ENCODE results near the gene BMP15. TPM values are rescaled to one million over a fixed set of nuclear protein-coding genes. Genes with fewer than 3 reads are reported as not detected.

BMP15 gene
- total and polyA plus RNA-seq, 9 donors, result 0.06 TPM; not detected in 8

DNA sequence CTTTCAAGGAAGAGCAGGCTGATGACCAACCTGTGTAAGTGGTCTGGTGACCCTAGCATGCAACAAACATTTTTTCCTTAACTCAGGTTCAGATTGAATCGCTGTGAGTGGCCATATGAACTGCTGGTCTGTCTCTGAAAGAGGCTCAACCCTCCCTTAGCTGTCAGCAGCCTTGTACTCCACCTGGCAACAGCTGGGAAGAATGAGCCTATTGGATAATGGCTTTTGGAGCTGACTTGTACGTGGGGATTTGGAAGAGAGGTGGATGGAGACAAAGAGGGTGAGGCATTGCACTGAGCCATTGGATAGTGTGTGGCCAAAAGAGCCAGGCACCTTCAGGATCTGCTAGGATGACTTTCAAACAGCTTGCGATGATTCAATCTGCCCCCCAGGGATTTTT lies 35.7 kb upstream of the BMP15 start:
- DNase-seq, result no peak
- TF ChIP-seq POLR2A (IDR thresholded peaks at IDR 0.05), result no peak
- TF ChIP-seq, protein P1, sequence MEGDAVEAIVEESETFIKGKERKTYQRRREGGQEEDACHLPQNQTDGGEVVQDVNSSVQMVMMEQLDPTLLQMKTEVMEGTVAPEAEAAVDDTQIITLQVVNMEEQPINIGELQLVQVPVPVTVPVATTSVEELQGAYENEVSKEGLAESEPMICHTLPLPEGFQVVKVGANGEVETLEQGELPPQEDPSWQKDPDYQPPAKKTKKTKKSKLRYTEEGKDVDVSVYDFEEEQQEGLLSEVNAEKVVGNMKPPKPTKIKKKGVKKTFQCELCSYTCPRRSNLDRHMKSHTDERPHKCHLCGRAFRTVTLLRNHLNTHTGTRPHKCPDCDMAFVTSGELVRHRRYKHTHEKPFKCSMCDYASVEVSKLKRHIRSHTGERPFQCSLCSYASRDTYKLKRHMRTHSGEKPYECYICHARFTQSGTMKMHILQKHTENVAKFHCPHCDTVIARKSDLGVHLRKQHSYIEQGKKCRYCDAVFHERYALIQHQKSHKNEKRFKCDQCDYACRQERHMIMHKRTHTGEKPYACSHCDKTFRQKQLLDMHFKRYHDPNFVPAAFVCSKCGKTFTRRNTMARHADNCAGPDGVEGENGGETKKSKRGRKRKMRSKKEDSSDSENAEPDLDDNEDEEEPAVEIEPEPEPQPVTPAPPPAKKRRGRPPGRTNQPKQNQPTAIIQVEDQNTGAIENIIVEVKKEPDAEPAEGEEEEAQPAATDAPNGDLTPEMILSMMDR (IDR thresholded peaks at IDR 0.05), result no peak
- TF ChIP-seq EP300 (IDR thresholded peaks at IDR 0.05), result no peak
- Histone ChIP-seq H3K27ac (no peak overlapping the region), H3K36me3 (no peaks in the 10 kb centered on the region), H3K4me1 (ENCODE audit: insufficient read depth) (no peaks in the 10 kb centered on the region), H3K4me3 (no peak overlapping the region), H3K9me3 (no peaks in the 10 kb centered on the region), H3K27me3 (no peaks in the 10 kb centered on the region)
- intact Hi-C loops (cut with DNase I), result no loop called here
- WGBS, 3 donors, result 36 to 47% (median 44%) methylated on average over 3 of the region's 3 CpGs

DNA sequence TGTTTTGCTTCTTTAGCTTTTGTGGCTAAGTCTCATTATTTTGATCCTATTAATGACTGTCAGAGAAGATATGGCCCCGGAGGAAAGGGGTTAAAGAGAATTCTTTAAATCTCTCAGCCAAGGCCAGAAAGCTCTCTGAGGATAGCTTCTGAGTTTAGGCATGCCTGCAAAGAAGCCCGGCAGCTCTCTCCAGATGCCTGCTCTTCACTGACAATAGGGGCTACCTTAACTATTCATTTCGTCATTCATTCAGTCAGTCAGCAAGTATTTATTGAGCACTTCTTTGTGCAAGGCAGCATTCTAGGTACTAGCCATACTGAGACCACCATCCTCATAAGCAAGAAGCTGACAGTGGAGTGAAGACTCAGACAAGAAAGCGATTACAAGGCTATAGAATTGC lies 34.0 kb upstream of the BMP15 start:
- Histone ChIP-seq H3K36me3 (no peaks in the 10 kb centered on the region), H3K4me3 (no peak overlapping the region), H3K4me1 (ENCODE audit: insufficient read depth) (no peaks in the 10 kb centered on the region), H3K9me3 (no peaks in the 10 kb centered on the region), H3K27ac (no peak overlapping the region), H3K27me3 (no peaks in the 10 kb centered on the region)
- WGBS, 3 donors, result 36 to 42% (median 40%) methylated on average over 4 of the region's 4 CpGs
- no peak for DNase-seq
- TF ChIP-seq, protein P1 (IDR thresholded peaks at IDR 0.05), result no peak
- TF ChIP-seq EP300 (IDR thresholded peaks at IDR 0.05), result no peak
- intact Hi-C loops (cut with DNase I), result no loop called here

DNA sequence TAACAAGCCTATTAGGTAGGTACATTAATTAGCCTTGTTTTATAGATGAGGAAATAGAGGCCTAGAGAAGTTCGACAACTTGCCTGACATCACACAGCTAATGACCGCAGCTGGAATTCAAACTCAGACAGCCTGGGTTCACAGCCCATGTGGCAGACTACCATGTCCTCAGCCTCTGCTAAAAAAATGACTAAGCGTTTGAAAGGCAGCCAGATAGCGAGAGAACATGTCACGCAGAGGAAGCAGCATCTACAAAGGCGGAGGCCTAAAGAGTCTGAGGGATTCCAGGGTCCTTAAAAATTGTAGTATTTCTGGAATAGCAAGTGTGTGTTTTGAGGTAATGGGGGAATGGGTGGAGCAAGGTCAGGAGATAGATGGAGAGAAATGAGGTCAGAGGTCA lies 33.2 kb upstream of the BMP15 start:
- Histone ChIP-seq H3K27ac (no peak overlapping the region), H3K4me1 (ENCODE audit: insufficient read depth) (no peaks in the 10 kb centered on the region), H3K9me3 (no peaks in the 10 kb centered on the region), H3K27me3 (no peaks in the 10 kb centered on the region), H3K36me3 (no peaks in the 10 kb centered on the region), H3K4me3 (no peak overlapping the region)
- intact Hi-C loops (cut with DNase I), result no loop called here
- TF ChIP-seq POLR2A (IDR thresholded peaks at IDR 0.05) (no peak), EP300 (IDR thresholded peaks at IDR 0.05) (no peak)
- TF ChIP-seq, protein P1 (IDR thresholded peaks at IDR 0.05), result no peak
- WGBS, 3 donors, result 76 to 88% (median 81%) methylated on average over 6 of the region's 6 CpGs
- no peak for DNase-seq

DNA sequence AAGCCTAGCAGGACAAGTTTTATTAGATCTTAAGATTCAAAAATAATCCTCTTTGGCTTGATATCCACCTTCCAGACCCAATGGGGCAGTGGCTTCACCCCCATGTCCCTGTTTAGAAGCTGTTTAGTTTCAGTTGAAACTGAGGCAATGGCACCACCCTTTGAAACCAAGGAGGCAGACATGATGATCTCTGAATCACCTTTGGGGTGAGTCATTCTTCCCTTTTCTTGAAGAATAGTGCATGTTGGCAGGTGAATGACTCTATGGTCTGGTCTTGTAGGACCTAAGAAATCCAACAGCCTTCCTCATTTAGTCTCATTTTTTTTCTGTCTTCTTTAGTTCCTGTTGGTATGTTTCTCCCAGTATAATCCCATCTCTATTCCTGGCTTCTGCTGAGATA lies 29.5 kb upstream of the BMP15 start:
- no peak overlapping the region for H3K27ac ChIP-seq
- no peak for DNase-seq
- TF ChIP-seq, protein P1 (IDR thresholded peaks at IDR 0.05), result no peak
- TF ChIP-seq EP300 (IDR thresholded peaks at IDR 0.05) (no peak), POLR2A (IDR thresholded peaks at IDR 0.05) (no peak)
- no peak overlapping the region for H3K4me3 ChIP-seq
- no peaks in the 10 kb centered on the region for H3K9me3 ChIP-seq
- H3K27me3 ChIP-seq, result no peaks in the 10 kb centered on the region
- no peaks in the 10 kb centered on the region for H3K36me3 ChIP-seq
- intact Hi-C loops (cut with DNase I), result no loop called here
- no peaks in the 10 kb centered on the region for H3K4me1 ChIP-seq (ENCODE audit: insufficient read depth)

DNA sequence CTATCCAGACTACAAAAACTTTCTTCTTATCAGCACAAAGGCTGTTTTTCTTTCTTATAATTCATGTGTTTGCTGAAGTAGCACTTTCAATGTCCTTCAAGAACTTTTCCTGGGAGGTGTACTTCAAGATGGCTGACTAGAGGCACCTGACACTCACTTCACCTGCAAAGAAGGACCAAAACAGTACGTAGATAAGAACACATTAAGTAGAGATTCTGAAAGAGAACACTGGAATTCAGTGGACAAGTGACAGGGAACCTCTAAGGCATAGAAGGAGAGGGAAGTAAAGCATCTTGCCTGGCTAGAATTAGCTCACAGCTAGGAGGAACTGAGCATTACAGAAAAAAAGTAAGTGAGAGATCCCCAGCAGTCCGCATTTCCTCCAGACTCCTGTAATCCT lies 21.7 kb upstream of the BMP15 start:
- Histone ChIP-seq H3K4me1 (ENCODE audit: insufficient read depth) (no peaks in the 10 kb centered on the region), H3K36me3 (no peaks in the 10 kb centered on the region), H3K9me3 (no peaks in the 10 kb centered on the region), H3K27ac (no peak overlapping the region), H3K4me3 (no peak overlapping the region), H3K27me3 (no peaks in the 10 kb centered on the region)
- 67 to 86% (median 77%) methylated on average over 2 of the region's 2 CpGs for WGBS, 3 donors
- DNase-seq, result no peak
- intact Hi-C loops (cut with DNase I), result no loop called here
- TF ChIP-seq POLR2A (IDR thresholded peaks at IDR 0.05), result no peak
- TF ChIP-seq, protein P1 (IDR thresholded peaks at IDR 0.05), result no peak
- no peak for TF ChIP-seq EP300 (IDR thresholded peaks at IDR 0.05)
